DND-41 (cell line): ENCODE results near the gene TMEM135.

ENCODE experiments used
- ATAC-seq: fragments of 200-7000 bp; cut with Tn5 transposase; 3 replicates; pipeline ENCODE4 v1.9.1; 2021; ENCODE audit warnings: low read depth; ENCODE audit not compliant: insufficient read depth
- DNase-seq: peaks from one replicate; pipeline ENCODE4 v3.0.0-alpha.2; 2020
- H2AFZ ChIP-seq: 2 replicates; pipeline ENCODE4 v1.6.0; 2012; ENCODE audit warnings: low read depth, low read length
- H3K27ac ChIP-seq: 2 replicates; pipeline ENCODE4 v1.5.1; 2012; ENCODE audit warnings: low read length, inconsistent platforms
- H3K27me3 ChIP-seq: fragments of 200-600 bp; sonication (generic); 2 replicates; pipeline ENCODE4 v1.6.0; 2012; ENCODE audit warnings: low read length, mild to moderate bottlenecking, inconsistent platforms; ENCODE audit not compliant: insufficient read depth, poor library complexity
- H3K36me3 ChIP-seq: 2 replicates; pipeline ENCODE4 v1.5.1; 2012; ENCODE audit warnings: low read length, inconsistent platforms; ENCODE audit not compliant: insufficient read depth
- H3K4me1 ChIP-seq: 2 replicates; pipeline ENCODE4 v1.5.1; 2012; ENCODE audit warnings: mild to moderate bottlenecking, low read length; ENCODE audit not compliant: insufficient read depth
- H3K4me2 ChIP-seq: 2 replicates; pipeline ENCODE4 v1.6.0; 2012; ENCODE audit warnings: mild to moderate bottlenecking, moderate library complexity, low read length, inconsistent platforms; ENCODE audit not compliant: insufficient read depth
- H3K4me3 ChIP-seq, 2 experiments: fragments of 200-600 bp in 1 of 2; shearing (Covaris generic) in 1 of 2; 2 replicates each; pipeline ENCODE4 v1.5.1; 2012 to 2016; ENCODE audit warnings: inconsistent platforms in 2 of 2, low read length in 2 of 2, mild to moderate bottlenecking in 2 of 2, low read depth in 1 of 2, moderate library complexity in 1 of 2
- H3K79me2 ChIP-seq: 2 replicates; pipeline ENCODE4 v1.6.0; 2012; ENCODE audit warnings: low read length, inconsistent platforms; ENCODE audit not compliant: insufficient read depth
- H3K9ac ChIP-seq: 2 replicates; pipeline ENCODE4 v1.6.0; 2012; ENCODE audit warnings: low read depth, mild to moderate bottlenecking, inconsistent platforms, low read length, moderate library complexity
- H3K9me3 ChIP-seq: 2 replicates; pipeline ENCODE4 v1.5.1; 2012; ENCODE audit warnings: low read length, moderate library complexity, mild to moderate bottlenecking, inconsistent platforms; ENCODE audit not compliant: insufficient read depth, severe bottlenecking
- H4K20me1 ChIP-seq: 2 replicates; pipeline ENCODE4 v1.6.0; 2012; ENCODE audit warnings: low read length; ENCODE audit not compliant: insufficient read depth
- CTCF ChIP-seq: IDR thresholded peaks from 2 replicates; pipeline ENCODE4 v1.5.1; 2012; ENCODE audit warnings: borderline replicate concordance, low read length, moderate library complexity, mild to moderate bottlenecking; ENCODE audit not compliant: poor library complexity, severe bottlenecking; ENCODE audit errors: extremely low read depth
- EZH2 ChIP-seq: IDR thresholded peaks from 3 replicates; pipeline ENCODE4 v1.6.1; 2012; ENCODE audit warnings: borderline replicate concordance, low read depth, mild to moderate bottlenecking, moderate library complexity, low read length, inconsistent platforms; ENCODE audit not compliant: severe bottlenecking

TMEM135 gene

GRCh38 chr11:87201376-87201775 is 163.6 kb downstream of the TMEM135 start:
- no peak overlapping the region for H3K27ac ChIP-seq
- no peak for ATAC-seq

GRCh38 chr11:87203907-87204602 is 166.3 kb downstream of the TMEM135 start:
- Histone ChIP-seq H3K4me1 (no peaks in the 10 kb centered on the region), H3K79me2 (no peaks in the 10 kb centered on the region), H4K20me1 (no peaks in the 10 kb centered on the region), H3K27me3 (no peaks in the 10 kb centered on the region), H2AFZ (no peak overlapping the region), H3K27ac (no peak overlapping the region), H3K4me2 (no peak overlapping the region), H3K9ac (no peak overlapping the region), H3K36me3 (no peaks in the 10 kb centered on the region), H3K9me3 (no peaks in the 10 kb centered on the region), H3K4me3 (no peak overlapping the region)
- DNase-seq, result no peak
- no peak for TF ChIP-seq CTCF
- no peak for TF ChIP-seq EZH2
- no peak for ATAC-seq

More at GRCh38 chr11:87201376-87201775, 163.6 kb downstream of the TMEM135 start:
- Histone ChIP-seq H3K4me3 (no peak overlapping the region), H3K4me2 (no peak overlapping the region), H3K9me3 (no peaks in the 10 kb centered on the region), H4K20me1 (no peaks in the 10 kb centered on the region), H3K9ac (no peak overlapping the region), H2AFZ (no peak overlapping the region), H3K36me3 (no peaks in the 10 kb centered on the region), H3K27me3 (no peaks in the 10 kb centered on the region), H3K79me2 (no peaks in the 10 kb centered on the region), H3K4me1 (no peaks in the 10 kb centered on the region)
- TF ChIP-seq CTCF, result no peak
- no peak for TF ChIP-seq EZH2
- no peak for DNase-seq

GRCh38 chr11:87212891-87213290 is 175.2 kb downstream of the TMEM135 start:
- Histone ChIP-seq H3K27ac (no peak overlapping the region), H3K4me3 (no peak overlapping the region), H3K4me1 (no peaks in the 10 kb centered on the region), H3K4me2 (no peak overlapping the region), H3K9ac (no peak overlapping the region), H3K79me2 (no peaks in the 10 kb centered on the region), H2AFZ (no peak overlapping the region), H4K20me1 (no peaks in the 10 kb centered on the region), H3K36me3 (no peaks in the 10 kb centered on the region), H3K9me3 (no peaks in the 10 kb centered on the region), H3K27me3 (no peaks in the 10 kb centered on the region)
- DNase-seq, result no peak
- no peak for ATAC-seq
- TF ChIP-seq CTCF, result no peak
